Nephron progenitor cell (in vitro differentiated cells): ENCODE measurements around the gene RIC1.
"Not testable (repeated sequence)": the region's sequence is repeated elsewhere in the genome, so short reads cannot be mapped to it uniquely, and the experiment has no call there.

Experiments
- DNase-seq: peaks from one replicate; pipeline ENCODE4 v3.0.0; 2021
- H3K27ac Mint-ChIP-seq: 2 replicates; pipeline ENCODE4 v1.8.0; 2021; ENCODE audit warnings: mild to moderate bottlenecking, moderate library complexity, mixed read lengths
- H3K27me3 Mint-ChIP-seq: 2 replicates; pipeline ENCODE4 v1.8.0; 2021; ENCODE audit warnings: mild to moderate bottlenecking, low read depth, mixed read lengths; ENCODE audit not compliant: poor library complexity
- H3K36me3 Mint-ChIP-seq: 2 replicates; pipeline ENCODE4 v1.8.0; 2021; ENCODE audit warnings: low read depth, mixed read lengths
- H3K4me1 Mint-ChIP-seq: 2 replicates; pipeline ENCODE4 v1.8.0; 2021; ENCODE audit warnings: mixed read lengths
- H3K4me3 Mint-ChIP-seq: 2 replicates; pipeline ENCODE4 v1.8.0; 2021; ENCODE audit warnings: mild to moderate bottlenecking, moderate library complexity, mixed read lengths
- H3K9me3 Mint-ChIP-seq: 2 replicates; pipeline ENCODE4 v1.8.0; 2021; ENCODE audit warnings: mild to moderate bottlenecking, moderate library complexity, mixed read lengths
- CTCF ChIP-seq: fragments of 200-600 bp; sonication (generic); IDR thresholded peaks from 2 replicates; pipeline ENCODE4 v1.5.0; 2021; ENCODE audit warnings: antibody characterized with exemption

RIC1 gene

DNA sequence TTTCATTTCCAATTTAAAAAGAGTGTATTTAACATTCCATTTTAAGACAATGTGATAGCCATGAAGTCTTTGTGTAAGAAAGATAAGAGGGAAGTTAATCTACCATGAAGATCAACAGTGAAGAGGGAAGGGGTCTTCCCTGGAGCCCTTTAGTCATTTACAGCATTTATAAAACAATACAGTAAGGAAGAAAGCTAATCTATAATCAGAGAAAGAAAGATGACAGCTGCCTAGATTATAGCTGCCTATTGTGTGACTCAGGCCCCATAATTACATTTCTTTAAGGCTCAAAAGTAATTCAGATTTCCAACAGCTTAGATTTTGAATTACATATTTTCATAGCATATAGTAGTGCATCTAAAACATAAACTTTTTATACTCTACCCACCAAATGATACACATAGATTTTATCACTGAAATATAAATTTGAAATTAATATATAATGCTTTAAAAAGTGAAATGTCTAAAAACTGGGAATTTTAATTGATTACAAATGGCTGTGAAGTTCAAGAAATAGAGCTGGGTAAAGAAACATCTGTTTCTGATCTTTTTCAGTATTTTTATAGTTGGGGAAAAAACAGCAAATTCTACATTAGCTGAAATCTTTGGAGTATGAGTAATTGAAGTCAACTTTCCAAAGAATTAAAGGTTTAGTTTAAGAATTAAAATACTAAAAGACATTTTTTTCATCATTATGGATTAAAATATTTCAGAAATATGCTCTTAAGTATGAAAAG, 89.6 kb downstream of the RIC1 start:
- H3K36me3 Mint-ChIP-seq: peaks cover 71% of the 10 kb centered on the region
- H3K27ac Mint-ChIP-seq: no peak overlapping the region
- no peak for TF ChIP-seq CTCF
- H3K4me3 Mint-ChIP-seq: no peak overlapping the region
- H3K27me3 Mint-ChIP-seq: no peaks in the 10 kb centered on the region
- no peak for DNase-seq
- peaks cover 32% of the 10 kb centered on the region for H3K9me3 Mint-ChIP-seq
- H3K4me1 Mint-ChIP-seq: no peaks in the 10 kb centered on the region

- H3K27ac Mint-ChIP-seq: peak overlapping the region; percentile 81
- no peak for TF ChIP-seq CTCF
- H3K36me3 Mint-ChIP-seq: peaks cover 74% of the 10 kb centered on the region
- H3K9me3 Mint-ChIP-seq: peaks cover 40% of the 10 kb centered on the region
- no peak for DNase-seq
- H3K4me1 Mint-ChIP-seq: no peaks in the 10 kb centered on the region
- no peaks in the 10 kb centered on the region for H3K27me3 Mint-ChIP-seq
- no peak overlapping the region for H3K4me3 Mint-ChIP-seq
These were observed 90.4 kb downstream of the RIC1 start for GRCh38 chr9:5719100-5719926.

GRCh38 chr9:5720151-5720550, 91.2 kb downstream of the RIC1 start:
- no peak for TF ChIP-seq CTCF
- Mint-ChIP-seq H3K36me3 (peaks cover 74% of the 10 kb centered on the region), H3K9me3 (peaks cover 48% of the 10 kb centered on the region), H3K27ac (peak overlapping the region; percentile 12), H3K27me3 (no peaks in the 10 kb centered on the region), H3K4me3 (no peak overlapping the region), H3K4me1 (no peaks in the 10 kb centered on the region)
- no peak for DNase-seq

DNA sequence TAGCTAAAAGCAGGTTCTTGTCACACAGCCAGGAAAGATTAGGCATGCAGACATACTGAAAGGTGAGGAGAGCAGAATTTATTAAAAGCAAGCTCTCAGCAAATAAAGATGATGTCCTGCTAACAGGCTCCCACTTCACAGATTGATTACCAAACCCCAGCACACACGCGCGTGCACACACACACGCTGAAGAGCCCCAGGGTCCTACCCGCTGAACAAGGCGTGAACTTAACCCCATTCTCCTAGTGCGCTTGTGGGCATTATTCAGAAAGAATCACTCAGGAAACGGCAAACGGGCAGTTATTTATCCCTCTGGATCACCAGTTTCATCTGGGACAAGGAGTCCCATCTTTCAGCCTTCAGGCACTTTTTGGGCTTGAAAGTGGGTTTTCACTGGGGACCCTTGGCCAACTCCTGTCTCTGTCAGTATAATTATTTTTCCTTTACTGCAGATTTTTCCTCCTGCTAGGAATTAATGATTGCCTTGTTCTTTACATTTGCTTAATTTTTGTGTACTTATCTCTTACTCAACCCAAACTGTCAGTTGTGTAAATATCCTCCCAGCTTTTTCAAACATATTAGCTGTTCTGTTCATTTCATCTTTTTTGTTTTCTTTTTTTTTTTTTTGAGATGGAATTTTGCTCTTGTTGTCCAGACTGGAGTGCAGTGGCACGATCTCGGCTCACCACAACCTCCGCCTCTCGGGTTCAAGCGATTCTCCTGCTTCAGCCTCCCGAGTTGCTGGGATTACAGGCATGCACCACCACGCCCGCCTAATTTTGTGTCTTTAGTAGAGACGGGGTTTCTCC, 92.6 kb downstream of the RIC1 start:
- Mint-ChIP-seq H3K4me3 (no peak overlapping the region), H3K27ac (no peak overlapping the region), H3K36me3 (peaks cover 74% of the 10 kb centered on the region), H3K9me3 (peaks cover 55% of the 10 kb centered on the region), H3K4me1 (no peaks in the 10 kb centered on the region), H3K27me3 (no peaks in the 10 kb centered on the region)
- no peak for DNase-seq
- TF ChIP-seq CTCF: no peak

DNA sequence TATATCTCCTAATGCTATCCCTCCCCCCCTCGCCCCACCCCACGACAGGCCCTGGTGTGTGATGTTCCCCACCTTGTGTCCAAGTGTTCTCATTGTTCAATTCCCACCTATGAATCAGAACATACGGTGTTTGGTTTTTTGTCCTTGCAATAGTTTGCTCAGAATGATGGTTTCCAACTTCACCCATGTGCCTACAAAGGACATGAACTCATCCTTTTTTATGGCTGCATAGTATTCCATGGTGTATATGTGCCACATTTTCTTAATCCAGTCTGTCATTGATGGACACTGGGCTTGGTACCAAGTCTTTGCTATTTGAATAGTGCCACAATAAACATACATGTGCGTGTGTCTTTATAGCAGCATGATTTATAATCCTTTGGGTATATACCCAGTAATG, 93.8 kb downstream of the RIC1 start:
- not testable (repeated sequence) for H3K27ac Mint-ChIP-seq, H3K4me3 Mint-ChIP-seq, DNase-seq, H3K27me3 Mint-ChIP-seq, H3K4me1 Mint-ChIP-seq
- peaks cover 58% of the 10 kb centered on the region for H3K9me3 Mint-ChIP-seq
- peaks cover 76% of the 10 kb centered on the region for H3K36me3 Mint-ChIP-seq

GRCh38 chr9:5735072-5735471, 106.2 kb downstream of the RIC1 start:
- no peak for DNase-seq
- Mint-ChIP-seq H3K4me3 (no peak overlapping the region), H3K9me3 (peaks cover 8% of the 10 kb centered on the region), H3K4me1 (no peaks in the 10 kb centered on the region), H3K27ac (no peak overlapping the region), H3K36me3 (peaks cover 54% of the 10 kb centered on the region), H3K27me3 (no peaks in the 10 kb centered on the region)
- no peak for TF ChIP-seq CTCF
